H1 (cell line): ENCODE measurements around the gene TBL2. TPM values are rescaled to one million over a fixed set of nuclear protein-coding genes. Genes with fewer than 3 reads are reported as not detected.

Experiments used
- CTCF ChIA-PET: fragments of 300-600 bp; sonication (Branson Sonifier 250); formaldehyde crosslinking; loops from one replicate; lab custom pipeline; 2021; ENCODE audit not compliant: partially characterized antibody; lab: Charles Lee
- POLR2A ChIA-PET: fragments of 300-600 bp; sonication (Branson Sonifier 250); formaldehyde crosslinking; loops from one replicate; lab custom pipeline; 2021; ENCODE audit warnings: inconsistent platforms; ENCODE audit not compliant: partially characterized antibody; lab: Charles Lee
- DNase-seq, 2 experiments: peaks; one replicate each; pipeline versions ENCODE4 v3.0.0 to v3.0.0-alpha.2; 2010 to 2022; ENCODE audit warnings: low spot score in 2 of 2, low read depth in 1 of 2, mixed read lengths in 1 of 2
- FAIRE-seq: peaks from 2 replicates; lab custom pipeline; 2011; peaks lifted over from hg19 to GRCh38; lab: Jason Lieb, UNC
- H2AFZ ChIP-seq: 2 replicates; pipeline ENCODE4 v1.8.1; 2012; ENCODE audit warnings: low read length, inconsistent platforms
- H2AK5ac ChIP-seq: 2 replicates; pipeline ENCODE4 v1.6.1; 2013; ENCODE audit warnings: low read depth, low read length
- H2BK120ac ChIP-seq: replicated peaks from 2 replicates; pipeline ENCODE3; 2013; ENCODE audit warnings: low read depth, low read length, inconsistent platforms
- H2BK12ac ChIP-seq: 2 replicates; pipeline ENCODE4 v1.6.1; 2013; ENCODE audit warnings: low read depth, low read length
- H2BK15ac ChIP-seq: 2 replicates; pipeline ENCODE4 v1.6.1; 2013; ENCODE audit warnings: low read length
- H2BK20ac ChIP-seq: 2 replicates; pipeline ENCODE4 v1.6.1; 2013; ENCODE audit warnings: low read length
- H2BK5ac ChIP-seq: 2 replicates; pipeline ENCODE4 v1.6.1; 2013; ENCODE audit warnings: low read depth, low read length
- H3K14ac ChIP-seq: 2 replicates; pipeline ENCODE4 v1.6.1; 2013; ENCODE audit warnings: inconsistent platforms; ENCODE audit not compliant: insufficient read length
- H3K18ac ChIP-seq: 2 replicates; pipeline ENCODE4 v1.6.1; 2013; ENCODE audit warnings: low read length; ENCODE audit errors: extremely low read depth
- H3K23ac ChIP-seq: 2 replicates; pipeline ENCODE4 v1.6.1; 2013; ENCODE audit warnings: inconsistent platforms; ENCODE audit not compliant: insufficient read length
- H3K23me2 ChIP-seq: 2 replicates; pipeline ENCODE4 v1.6.1; 2013; ENCODE audit warnings: low read depth, low read length
- H3K27ac ChIP-seq: 2 replicates; pipeline ENCODE4 v1.6.1; 2011; ENCODE audit warnings: low read depth, low read length, inconsistent platforms
- H3K27me3 ChIP-seq, 4 experiments: replicated peaks in 1 of 4; 1 replicate in 1 of 4; 2 replicates in 3 of 4; pipeline versions ENCODE4 v1.6.1 to v1.8.1; 2011 to 2013; ENCODE audit warnings: low read length in 3 of 4, mild to moderate bottlenecking in 3 of 4, inconsistent platforms in 2 of 4, mixed read lengths in 2 of 4, moderate library complexity in 1 of 4; ENCODE audit not compliant: control insufficient read depth in 3 of 4, insufficient read depth in 3 of 4; ENCODE audit errors: extremely low read depth in 1 of 4
- H3K36me3 ChIP-seq, 4 experiments: 2 replicates each; pipeline versions ENCODE4 v1.6.1 to v1.8.1; 2011 to 2013; ENCODE audit warnings: mild to moderate bottlenecking in 4 of 4, low read length in 3 of 4, moderate library complexity in 2 of 4, control low read depth in 1 of 4, inconsistent platforms in 1 of 4; ENCODE audit not compliant: insufficient read depth in 4 of 4, control insufficient read depth in 2 of 4
- H3K4ac ChIP-seq: replicated peaks from 2 replicates; pipeline ENCODE3; 2013; ENCODE audit warnings: low read length, low read depth, mixed read lengths, inconsistent platforms; ENCODE audit not compliant: insufficient read length
- H3K4me1 ChIP-seq, 4 experiments: replicated peaks in 1 of 4; 1 replicate in 1 of 4; 2 replicates in 3 of 4; pipeline versions ENCODE4 v1.6.1 to v1.8.1; 2011 to 2013; ENCODE audit warnings: low read length in 3 of 4, inconsistent platforms in 2 of 4, mixed read lengths in 1 of 4; ENCODE audit not compliant: insufficient read depth in 4 of 4, control insufficient read depth in 3 of 4
- H3K4me2 ChIP-seq, 2 experiments: 2 replicates each; pipeline versions ENCODE4 v1.6.1 to v1.8.1; 2011 to 2013; ENCODE audit warnings: low read depth in 2 of 2, low read length in 2 of 2, control low read depth in 1 of 2, inconsistent platforms in 1 of 2, mild to moderate bottlenecking in 1 of 2; ENCODE audit not compliant: insufficient read depth in 1 of 2
- H3K4me3 ChIP-seq, 4 experiments: fragments of 200-600, 300-600 bp in 1 of 4; sonication (generic), shearing (Covaris generic), sonication (Bioruptor Twin) in 1 of 4; 2 replicates each; pipeline versions ENCODE4 v1.5.1 to v1.8.1; 2011 to 2016; ENCODE audit warnings: low read length in 4 of 4, low read depth in 3 of 4, control low read depth in 2 of 4, inconsistent platforms in 2 of 4, mild to moderate bottlenecking in 2 of 4, mixed read lengths in 1 of 4, moderate library complexity in 1 of 4; ENCODE audit not compliant: insufficient read depth in 2 of 4; ENCODE audit errors: extremely low read depth in 1 of 4
- H3K56ac ChIP-seq: replicated peaks from 2 replicates; pipeline ENCODE3; 2013; ENCODE audit warnings: low read depth, mild to moderate bottlenecking, mixed read lengths, low read length, inconsistent platforms; ENCODE audit not compliant: insufficient read length
- H3K79me1 ChIP-seq: 2 replicates; pipeline ENCODE4 v1.6.1; 2013; ENCODE audit warnings: low read depth, low read length, control low read depth
- H3K79me2 ChIP-seq, 2 experiments: 2 replicates each; pipeline versions ENCODE4 v1.6.1 to v1.8.1; 2012 to 2013; ENCODE audit warnings: low read length in 2 of 2, mild to moderate bottlenecking in 2 of 2, inconsistent platforms in 1 of 2; ENCODE audit not compliant: insufficient read depth in 2 of 2, control insufficient read depth in 1 of 2
- H3K9ac ChIP-seq, 4 experiments: replicated peaks in 1 of 4; 1 replicate in 1 of 4; 2 replicates in 3 of 4; pipeline versions ENCODE4 v1.6.1 to v1.8.1; 2011 to 2013; ENCODE audit warnings: low read depth in 3 of 4, low read length in 3 of 4, control low read depth in 2 of 4, mild to moderate bottlenecking in 2 of 4, moderate library complexity in 2 of 4, inconsistent platforms in 1 of 4; ENCODE audit errors: extremely low read depth in 1 of 4
- H3K9me3 ChIP-seq, 2 experiments: 2 replicates each; pipeline versions ENCODE4 v1.6.1 to v1.8.1; 2012 to 2013; ENCODE audit warnings: mild to moderate bottlenecking in 2 of 2, moderate library complexity in 2 of 2, control low read depth in 1 of 2, inconsistent platforms in 1 of 2, low read depth in 1 of 2, low read length in 1 of 2, mixed read lengths in 1 of 2; ENCODE audit not compliant: insufficient read depth in 2 of 2
- H4K20me1 ChIP-seq, 2 experiments: replicated peaks in 1 of 2; 2 replicates each; pipeline versions ENCODE3 to v1.8.1; 2011 to 2013; ENCODE audit warnings: inconsistent platforms in 2 of 2, low read length in 2 of 2, mild to moderate bottlenecking in 1 of 2; ENCODE audit not compliant: insufficient read depth in 2 of 2, control insufficient read depth in 1 of 2
- H4K5ac ChIP-seq: 2 replicates; pipeline ENCODE4 v1.6.1; 2013; ENCODE audit warnings: low read length, low read depth, mixed read lengths, inconsistent platforms; ENCODE audit not compliant: insufficient read length
- H4K8ac ChIP-seq: 2 replicates; pipeline ENCODE4 v1.8.0; 2013; ENCODE audit warnings: mild to moderate bottlenecking, moderate library complexity, low read length, inconsistent platforms; ENCODE audit not compliant: insufficient read depth; ENCODE audit errors: extremely low read depth
- H4K91ac ChIP-seq: replicated peaks from 2 replicates; pipeline ENCODE3; 2013; ENCODE audit warnings: low read length, mixed read lengths, inconsistent platforms; ENCODE audit not compliant: insufficient read length
- CREB1 ChIP-seq: IDR thresholded peaks from 2 replicates; pipeline ENCODE4 v1.6.1; 2012; ENCODE audit warnings: inconsistent platforms
- RBBP5 ChIP-seq: IDR thresholded peaks from 2 replicates; pipeline ENCODE4 v1.7.1; 2012; ENCODE audit warnings: low read depth, mild to moderate bottlenecking, inconsistent platforms, low read length, moderate library complexity, borderline replicate concordance
- RNF2 ChIP-seq: fragments of 200-900, 300-1000 bp; sonication (generic); IDR thresholded peaks from 2 replicates; pipeline ENCODE4 v1.7.1; 2016; ENCODE audit warnings: borderline replicate concordance, low read depth, mild to moderate bottlenecking, antibody characterized with exemption, low read length; ENCODE audit not compliant: poor library complexity, severe bottlenecking; ENCODE audit errors: missing control alignments
- SAP30 ChIP-seq: fragments of 300-600 bp; sonication (generic); IDR thresholded peaks from 2 replicates; pipeline ENCODE4 v1.7.1; 2012; ENCODE audit warnings: low read length, moderate library complexity, mild to moderate bottlenecking, inconsistent platforms; ENCODE audit not compliant: insufficient read depth, insufficient replicate concordance
- SP1 ChIP-seq: IDR thresholded peaks from 2 replicates; pipeline ENCODE4 v1.6.1; 2011; ENCODE audit warnings: low read depth, low read length
- SP2 ChIP-seq: IDR thresholded peaks from 2 replicates; pipeline ENCODE4 v1.6.1; 2012; ENCODE audit warnings: mild to moderate bottlenecking, low read length, inconsistent platforms
- SP4 ChIP-seq: IDR thresholded peaks from 2 replicates; pipeline ENCODE4 v1.6.1; 2012; ENCODE audit warnings: low read length, inconsistent platforms
- TEAD4 ChIP-seq: IDR thresholded peaks from 2 replicates; pipeline ENCODE4 v1.6.1; 2012; ENCODE audit warnings: low read depth, low read length, inconsistent platforms, mixed read lengths
- WGBS, 2 experiments: shearing (Covaris generic) in 1 of 2; methylation state at CpG; one replicate each; pipeline versions ENCODE4 v1.1.6 to v1.1.7; 2013 to 2015; ENCODE audit warnings: low lambda C conversion rate in 2 of 2, mixed read lengths in 2 of 2, inconsistent platforms in 1 of 2, low coverage in 1 of 2, missing lambda C conversion rate in 1 of 2; ENCODE audit not compliant: insufficient replicate concordance in 2 of 2, insufficient coverage in 1 of 2, insufficient read length in 1 of 2; ENCODE audit errors: extremely low coverage in 1 of 2, missing lambda C conversion rate in 1 of 2; 5-methylcytosine and 5-hydroxymethylcytosine counted together
- polyA plus RNA-seq, 7 experiments: library from polyadenylated mRNA; depleted of rRNA in 3 of 7; stranded (reverse) in 5 of 7; unstranded in 2 of 7; fragments of >200 nt in 5 of 7; fragments of 200-250 nt in 2 of 7; gene quantifications; 1 replicate in 5 of 7; 2 replicates in 1 of 7; 4 replicates in 1 of 7; pipeline versions ENCODE4 v1.2.1 to v1.2.3, GENCODE V29; 2011 to 2013; ENCODE audit warnings: missing spikeins in 2 of 7, mixed read lengths in 2 of 7
- total RNA-seq: library from RNA; stranded (reverse); fragmentation: NEBNext Ultra II Directional; extraction: Animal tissue kit (Norgen Biotek cat#: 25700); gene quantifications from 2 replicates; pipeline ENCODE4 v1.2.1, GENCODE V29; 2021
- TF ChIP-seq, protein P1 (sequence below): IDR thresholded peaks from 2 replicates; pipeline ENCODE4 v1.6.1; 2012; ENCODE audit warnings: low read length, inconsistent platforms
- TF ChIP-seq, protein P2 (sequence below): IDR thresholded peaks from 2 replicates; pipeline ENCODE4 v1.6.1; 2011; ENCODE audit warnings: low read length, improper control_type of control experiment

The TBL2 gene
- total and polyA plus RNA-seq, 2 of the 8 experiments (the other 6 are each of a cell fraction or from before 2014, with no cell fraction given): 25.8 to 29.7 TPM

DNA sequence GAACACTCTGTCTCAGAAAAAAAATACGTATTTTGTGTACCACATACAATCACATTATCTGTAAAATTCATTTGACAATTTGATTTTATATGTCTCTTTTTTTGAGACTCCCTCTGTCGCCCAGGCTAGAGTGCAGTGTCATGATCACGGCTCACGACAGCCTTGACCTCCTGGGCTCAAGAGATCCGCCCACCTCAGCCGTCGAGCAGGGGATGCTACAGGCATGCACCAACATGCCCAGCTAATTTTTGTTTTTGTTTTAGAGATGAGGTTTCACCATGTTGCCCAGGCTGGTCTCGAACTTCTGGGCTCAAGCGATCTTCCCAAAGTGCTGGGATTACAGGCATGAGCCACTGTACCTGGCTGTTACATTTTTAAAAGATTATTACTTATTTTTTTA is 44.6 kb downstream of the TBL2 start:
- POLR2A ChIA-PET: interaction anchor here (0.6 to 4.3 kb wide), 2 partner anchors 12 to 81 kb away, joined by 4 to 32 read pairs; partner anchors contain the start of gene BAZ1B
- Histone ChIP-seq H3K9me3 (no peaks in the 10 kb centered on the region), H3K4me1 (no peaks in the 10 kb centered on the region), H3K27ac (no peak overlapping the region; the same call in 1 of the 2 replicates), H3K18ac (no peak overlapping the region; the same call in none of the 2 replicates), H4K8ac (no peak overlapping the region), H3K4me3 (no peak overlapping the region), H2BK20ac (no peak overlapping the region), H4K20me1 (no peaks in the 10 kb centered on the region), H4K91ac (no peak overlapping the region), H3K14ac (no peak overlapping the region), H4K5ac (no peak overlapping the region), H2AFZ (no peak overlapping the region), H2BK15ac (no peak overlapping the region), H3K9ac (no peak overlapping the region), H3K23ac (no peak overlapping the region), H2BK12ac (no peak overlapping the region), H3K27me3 (no peaks in the 10 kb centered on the region), H3K79me2 (no peaks in the 10 kb centered on the region), H2AK5ac (no peak overlapping the region), H3K4ac (no peak overlapping the region), H2BK5ac (peak overlapping the region; percentile 60; the same call in 1 of the 2 replicates), H3K36me3 (peaks cover 5 to 24% (median 10%) of the 10 kb centered on the region in 4 experiments; a peak in 5 of 8 replicates), H3K56ac (no peak overlapping the region), H3K23me2 (no peaks in the 10 kb centered on the region), H2BK120ac (peak overlapping the region; percentile 33), H3K4me2 (no peak overlapping the region), H3K79me1 (no peaks in the 10 kb centered on the region)
- CTCF ChIA-PET: no interaction called here
- TF ChIP-seq, protein P1, sequence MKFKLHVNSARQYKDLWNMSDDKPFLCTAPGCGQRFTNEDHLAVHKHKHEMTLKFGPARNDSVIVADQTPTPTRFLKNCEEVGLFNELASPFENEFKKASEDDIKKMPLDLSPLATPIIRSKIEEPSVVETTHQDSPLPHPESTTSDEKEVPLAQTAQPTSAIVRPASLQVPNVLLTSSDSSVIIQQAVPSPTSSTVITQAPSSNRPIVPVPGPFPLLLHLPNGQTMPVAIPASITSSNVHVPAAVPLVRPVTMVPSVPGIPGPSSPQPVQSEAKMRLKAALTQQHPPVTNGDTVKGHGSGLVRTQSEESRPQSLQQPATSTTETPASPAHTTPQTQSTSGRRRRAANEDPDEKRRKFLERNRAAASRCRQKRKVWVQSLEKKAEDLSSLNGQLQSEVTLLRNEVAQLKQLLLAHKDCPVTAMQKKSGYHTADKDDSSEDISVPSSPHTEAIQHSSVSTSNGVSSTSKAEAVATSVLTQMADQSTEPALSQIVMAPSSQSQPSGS: no peak
- no peak for TF ChIP-seq RBBP5
- no peak for TF ChIP-seq SP2
- no peak for TF ChIP-seq TEAD4
- no peak for TF ChIP-seq SAP30
- TF ChIP-seq SP1: no peak
- TF ChIP-seq, protein P2, sequence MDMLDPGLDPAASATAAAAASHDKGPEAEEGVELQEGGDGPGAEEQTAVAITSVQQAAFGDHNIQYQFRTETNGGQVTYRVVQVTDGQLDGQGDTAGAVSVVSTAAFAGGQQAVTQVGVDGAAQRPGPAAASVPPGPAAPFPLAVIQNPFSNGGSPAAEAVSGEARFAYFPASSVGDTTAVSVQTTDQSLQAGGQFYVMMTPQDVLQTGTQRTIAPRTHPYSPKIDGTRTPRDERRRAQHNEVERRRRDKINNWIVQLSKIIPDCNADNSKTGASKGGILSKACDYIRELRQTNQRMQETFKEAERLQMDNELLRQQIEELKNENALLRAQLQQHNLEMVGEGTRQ: no peak
- TF ChIP-seq SP4: no peak
- no peak for TF ChIP-seq RNF2
- TF ChIP-seq CREB1: no peak
- DNase-seq (no peak), FAIRE-seq (no peak)
- WGBS, 2 experiments: 81% methylated on average over 9 of the region's 9 CpGs; no CpG with 5 or more reads in 1 of the 2 experiments
